ENCODE measurements around the gene EIF4B.

DNA sequence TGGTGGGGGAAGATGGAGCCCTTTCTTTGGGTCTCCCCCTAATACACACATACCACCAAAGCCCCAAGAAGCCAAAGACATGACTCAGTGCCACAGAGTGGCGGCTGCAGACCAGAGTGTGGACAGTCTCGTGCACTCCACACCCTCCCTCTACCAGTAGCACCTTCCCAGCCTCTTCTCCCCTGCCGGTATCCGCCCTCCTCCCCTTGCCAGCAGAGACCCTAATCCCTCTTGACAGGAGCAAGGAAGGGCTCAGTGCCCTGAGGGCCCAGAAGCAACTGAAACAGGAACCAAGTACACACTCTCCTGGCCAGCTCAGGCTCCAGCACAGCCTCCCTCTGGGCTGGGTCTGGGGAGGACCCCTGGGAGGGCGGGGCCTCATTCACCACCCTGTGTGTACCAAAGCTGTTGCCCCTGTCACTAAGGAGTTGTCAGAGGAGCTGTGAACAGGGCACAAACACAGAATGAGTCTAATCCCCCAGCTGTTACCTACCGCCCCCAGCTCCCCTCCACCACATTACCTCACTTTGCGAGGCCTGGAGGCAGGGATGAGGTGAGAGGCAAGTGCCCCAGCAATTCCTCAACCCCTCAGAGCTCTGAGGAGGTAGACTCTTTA, 64.7 kb downstream of the EIF4B start:
- TF ChIP-seq SP2 (CRISPR knock-in tag; IDR thresholded peaks at IDR 0.05): no peak
- TF ChIP-seq MAX (IDR thresholded peaks at IDR 0.05): no peak
- no peak for TF ChIP-seq POLR2AphosphoS5 (IDR thresholded peaks at IDR 0.05; ENCODE audit: low read depth, low read length)
- TF ChIP-seq FOSL1 (CRISPR knock-in tag; IDR thresholded peaks at IDR 0.05; ENCODE audit: borderline replicate concordance): no peak
- no peak for TF ChIP-seq TAF1 (CRISPR knock-in tag; IDR thresholded peaks at IDR 0.05)
- TF ChIP-seq KLF11 (CRISPR knock-in tag; IDR thresholded peaks at IDR 0.05): no peak
- TF ChIP-seq ELF1 (CRISPR knock-in tag; IDR thresholded peaks at IDR 0.05): no peak
